Neural progenitor cell (in vitro differentiated cells): ENCODE results near the gene PRSS16. TPM values are rescaled to one million over a fixed set of nuclear protein-coding genes. Genes with fewer than 3 reads are reported as not detected.

Source experiments
- DNase-seq: peaks from one replicate; pipeline ENCODE4 v3.0.0-alpha.2; 2016; ENCODE audit warnings: low spot score
- H2AFZ ChIP-seq: fragments of 200-600 bp; sonication (generic); replicated peaks from 2 replicates; pipeline ENCODE4 v1.6.1; 2016; ENCODE audit warnings: antibody characterized with exemption
- H3F3A ChIP-seq: fragments of 200-600 bp; sonication (generic); 2 replicates; pipeline ENCODE4 v1.6.1; 2016; ENCODE audit warnings: antibody characterized with exemption, low read depth
- H3K27ac ChIP-seq: fragments of 200-600 bp; sonication (generic); 2 replicates; pipeline ENCODE4 v1.5.1; 2016; ENCODE audit warnings: mild to moderate bottlenecking
- H3K27me3 ChIP-seq: fragments of 200-600 bp; sonication (generic); 2 replicates; pipeline ENCODE4 v1.6.1; 2016; ENCODE audit warnings: mild to moderate bottlenecking, moderate library complexity
- H3K36me3 ChIP-seq: fragments of 200-600 bp; sonication (generic); 2 replicates; pipeline ENCODE4 v1.5.1; 2016
- H3K4me1 ChIP-seq: fragments of 200-600 bp; sonication (generic); 2 replicates; pipeline ENCODE4 v1.6.1; 2016; ENCODE audit warnings: mixed run types
- H3K4me2 ChIP-seq: fragments of 200-600 bp; sonication (generic); 2 replicates; pipeline ENCODE4 v1.6.1; 2016
- H3K4me3 ChIP-seq: fragments of 200-600 bp; sonication (generic); 2 replicates; pipeline ENCODE4 v1.5.1; 2016
- H3K79me2 ChIP-seq: fragments of 200-600 bp; sonication (generic); 2 replicates; pipeline ENCODE4 v1.6.1; 2016; ENCODE audit warnings: low read depth
- H3K9ac ChIP-seq: fragments of 200-600 bp; sonication (generic); 2 replicates; pipeline ENCODE4 v1.6.1; 2016
- H3K9me3 ChIP-seq: fragments of 200-600 bp; sonication (generic); 2 replicates; pipeline ENCODE4 v1.5.1; 2016; ENCODE audit warnings: low read depth
- H4K20me1 ChIP-seq: fragments of 200-600 bp; sonication (generic); 2 replicates; pipeline ENCODE4 v1.6.1; 2016; ENCODE audit warnings: low read depth
- H3K27ac Mint-ChIP-seq: 3 replicates; pipeline ENCODE4 v1.8.0; 2021; ENCODE audit warnings: mixed read lengths
- H3K27me3 Mint-ChIP-seq: 2 replicates; pipeline ENCODE4 v1.8.0; 2022; ENCODE audit warnings: low read depth, mild to moderate bottlenecking, inconsistent platforms, moderate library complexity, mixed read lengths; ENCODE audit not compliant: insufficient read depth
- H3K36me3 Mint-ChIP-seq: 3 replicates; pipeline ENCODE4 v1.8.0; 2021; ENCODE audit warnings: mixed read lengths
- H3K4me1 Mint-ChIP-seq: 3 replicates; pipeline ENCODE4 v1.8.0; 2021; ENCODE audit warnings: mixed read lengths
- H3K4me3 Mint-ChIP-seq: 3 replicates; pipeline ENCODE4 v1.8.0; 2021; ENCODE audit warnings: mild to moderate bottlenecking, moderate library complexity, mixed read lengths
- H3K9me3 Mint-ChIP-seq: 3 replicates; pipeline ENCODE4 v1.8.0; 2020; ENCODE audit warnings: mixed read lengths
- EZH2 ChIP-seq: fragments of 200-600 bp; sonication (generic); IDR thresholded peaks from 2 replicates; pipeline ENCODE4 v1.6.1; 2017; ENCODE audit warnings: antibody characterized with exemption, mild to moderate bottlenecking, moderate library complexity
- EZH2phosphoT487 ChIP-seq: fragments of 200-600 bp; sonication (generic); IDR thresholded peaks from 2 replicates; pipeline ENCODE4 v1.6.1; 2017; ENCODE audit warnings: antibody characterized with exemption
- total RNA-seq: library from RNA; depleted of rRNA; stranded (reverse); fragments of >200 nt; gene quantifications from 2 replicates; pipeline ENCODE4 v1.2.3, GENCODE V29; 2015; ENCODE audit warnings: low replicate concordance
- TF ChIP-seq, protein P1 (sequence below): fragments of 200-600 bp; sonication (generic); IDR thresholded peaks from 2 replicates; pipeline ENCODE4 v1.5.1; 2017; ENCODE audit warnings: antibody characterized with exemption, mild to moderate bottlenecking

Gene PRSS16
- total RNA-seq, 1 donor from 2014 or later, result 4.3 TPM

GRCh38 chr6:27234576-27234975 is 12.9 kb upstream of the PRSS16 start:
- Histone ChIP-seq H4K20me1 (no peaks in the 10 kb centered on the region), H3K36me3 (no peaks in the 10 kb centered on the region), H3K4me2 (peak overlapping the region; percentile 78), H3K27me3 (peaks cover 56% of the 10 kb centered on the region), H3K9ac (no peak overlapping the region), H3K79me2 (no peaks in the 10 kb centered on the region), H3K27ac (no peak overlapping the region), H2AFZ (no peak overlapping the region), H3F3A (peaks cover 41% of the 10 kb centered on the region), H3K4me3 (peak overlapping the region; percentile 67), H3K4me1 (no peaks in the 10 kb centered on the region), H3K9me3 (no peaks in the 10 kb centered on the region)
- H3K27ac Mint-ChIP-seq, result no peak overlapping the region
- no peak for TF ChIP-seq EZH2phosphoT487
- TF ChIP-seq, protein P1, sequence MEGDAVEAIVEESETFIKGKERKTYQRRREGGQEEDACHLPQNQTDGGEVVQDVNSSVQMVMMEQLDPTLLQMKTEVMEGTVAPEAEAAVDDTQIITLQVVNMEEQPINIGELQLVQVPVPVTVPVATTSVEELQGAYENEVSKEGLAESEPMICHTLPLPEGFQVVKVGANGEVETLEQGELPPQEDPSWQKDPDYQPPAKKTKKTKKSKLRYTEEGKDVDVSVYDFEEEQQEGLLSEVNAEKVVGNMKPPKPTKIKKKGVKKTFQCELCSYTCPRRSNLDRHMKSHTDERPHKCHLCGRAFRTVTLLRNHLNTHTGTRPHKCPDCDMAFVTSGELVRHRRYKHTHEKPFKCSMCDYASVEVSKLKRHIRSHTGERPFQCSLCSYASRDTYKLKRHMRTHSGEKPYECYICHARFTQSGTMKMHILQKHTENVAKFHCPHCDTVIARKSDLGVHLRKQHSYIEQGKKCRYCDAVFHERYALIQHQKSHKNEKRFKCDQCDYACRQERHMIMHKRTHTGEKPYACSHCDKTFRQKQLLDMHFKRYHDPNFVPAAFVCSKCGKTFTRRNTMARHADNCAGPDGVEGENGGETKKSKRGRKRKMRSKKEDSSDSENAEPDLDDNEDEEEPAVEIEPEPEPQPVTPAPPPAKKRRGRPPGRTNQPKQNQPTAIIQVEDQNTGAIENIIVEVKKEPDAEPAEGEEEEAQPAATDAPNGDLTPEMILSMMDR, result no peak
- TF ChIP-seq EZH2, result no peak
- no peak for DNase-seq
- peaks cover 15% of the 10 kb centered on the region for H3K9me3 Mint-ChIP-seq
- peaks cover 33% of the 10 kb centered on the region for H3K27me3 Mint-ChIP-seq
- peak overlapping the region; percentile 80 for H3K4me3 Mint-ChIP-seq
- H3K4me1 Mint-ChIP-seq, result peaks cover 19% of the 10 kb centered on the region
- peaks cover 8% of the 10 kb centered on the region for H3K36me3 Mint-ChIP-seq

DNA sequence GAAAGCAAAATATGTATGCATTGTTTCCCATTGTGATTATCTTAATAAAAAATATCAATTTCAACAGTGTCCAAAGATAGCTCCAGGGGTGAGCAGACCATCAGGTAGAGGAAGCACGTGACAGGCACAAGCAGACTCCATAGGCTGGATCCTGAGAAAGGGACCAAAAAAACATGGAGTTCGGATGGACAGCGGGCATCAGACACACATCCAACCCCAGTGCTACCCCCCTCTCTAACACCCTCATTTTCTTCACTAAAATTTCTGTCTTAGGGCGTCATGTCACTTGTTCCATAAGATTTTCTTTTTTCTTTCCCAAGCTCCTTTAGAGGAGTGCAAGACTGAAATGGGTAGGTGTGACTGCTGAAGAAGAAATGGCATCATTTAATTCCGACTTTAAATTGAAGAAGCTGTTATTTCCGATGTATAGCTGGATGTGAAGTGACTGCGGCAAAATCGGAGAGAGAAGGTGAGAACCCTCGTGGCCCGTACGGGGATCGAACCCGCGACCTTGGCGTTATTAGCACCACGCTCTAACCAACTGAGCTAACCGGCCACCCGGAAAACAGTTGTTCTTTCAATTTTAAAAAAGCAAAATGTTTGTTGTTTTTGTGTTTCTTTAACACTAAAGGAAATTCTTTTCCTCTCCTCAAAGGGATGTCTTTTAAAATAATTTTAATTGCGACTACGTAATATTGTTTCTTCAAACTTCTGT is 10.3 kb upstream of the PRSS16 start:
- Histone ChIP-seq H3K9me3 (no peaks in the 10 kb centered on the region), H3K79me2 (no peaks in the 10 kb centered on the region), H3K27ac (no peak overlapping the region), H3K4me3 (peak overlapping the region; percentile 50), H3K9ac (no peak overlapping the region), H3K36me3 (no peaks in the 10 kb centered on the region), H4K20me1 (no peaks in the 10 kb centered on the region), H3K4me1 (no peaks in the 10 kb centered on the region), H3K4me2 (peak overlapping the region; percentile 73), H2AFZ (no peak overlapping the region), H3K27me3 (peaks cover 55% of the 10 kb centered on the region), H3F3A (peaks cover 26% of the 10 kb centered on the region)
- peak overlapping the region; percentile 80 for H3K4me3 Mint-ChIP-seq
- TF ChIP-seq, protein P1, result no peak
- TF ChIP-seq EZH2phosphoT487 (no peak), EZH2 (no peak)
- peaks cover 26% of the 10 kb centered on the region for H3K27me3 Mint-ChIP-seq
- DNase-seq, result peak; percentile 59
- peaks cover 12% of the 10 kb centered on the region for H3K9me3 Mint-ChIP-seq
- peaks cover 12% of the 10 kb centered on the region for H3K4me1 Mint-ChIP-seq
- no peak overlapping the region for H3K27ac Mint-ChIP-seq
- peaks cover 8% of the 10 kb centered on the region for H3K36me3 Mint-ChIP-seq

- Mint-ChIP-seq H3K36me3 (peaks cover 6% of the 10 kb centered on the region), H3K27me3 (peaks cover 32% of the 10 kb centered on the region), H3K9me3 (peaks cover 10% of the 10 kb centered on the region), H3K27ac (peak overlapping the region; percentile 80), H3K4me3 (peak overlapping the region; percentile 80), H3K4me1 (peaks cover 21% of the 10 kb centered on the region)
- H4K20me1 ChIP-seq, result no peaks in the 10 kb centered on the region
- H3K79me2 ChIP-seq, result no peaks in the 10 kb centered on the region
- no peaks in the 10 kb centered on the region for H3K4me1 ChIP-seq
- H3K4me2 ChIP-seq, result peak overlapping the region; percentile 73
- peaks cover 61% of the 10 kb centered on the region for H3K27me3 ChIP-seq
- no peak overlapping the region for H3K27ac ChIP-seq
- no peaks in the 10 kb centered on the region for H3K9me3 ChIP-seq
- peaks cover 26% of the 10 kb centered on the region for H3F3A ChIP-seq
- H3K4me3 ChIP-seq, result peak overlapping the region; percentile 50
- H3K9ac ChIP-seq, result no peak overlapping the region
- H3K36me3 ChIP-seq, result no peaks in the 10 kb centered on the region
- DNase-seq, result peak; percentile 66
- peak overlapping the region; percentile 97 for H2AFZ ChIP-seq
- TF ChIP-seq, protein P1, result peak; percentile 18
- TF ChIP-seq EZH2phosphoT487, result peak; percentile 59
- TF ChIP-seq EZH2, result peak; percentile 71
These were observed 9.2 kb upstream of the PRSS16 start for GRCh38 chr6:27238010-27238983.
